Measurements from ENCODE around the gene KIF2C. TPM values are rescaled to one million over a fixed set of nuclear protein-coding genes. Genes with fewer than 3 reads are reported as not detected.

Gene KIF2C
- total RNA-seq, 1 donor from 2014 or later = 1.6 TPM

DNA sequence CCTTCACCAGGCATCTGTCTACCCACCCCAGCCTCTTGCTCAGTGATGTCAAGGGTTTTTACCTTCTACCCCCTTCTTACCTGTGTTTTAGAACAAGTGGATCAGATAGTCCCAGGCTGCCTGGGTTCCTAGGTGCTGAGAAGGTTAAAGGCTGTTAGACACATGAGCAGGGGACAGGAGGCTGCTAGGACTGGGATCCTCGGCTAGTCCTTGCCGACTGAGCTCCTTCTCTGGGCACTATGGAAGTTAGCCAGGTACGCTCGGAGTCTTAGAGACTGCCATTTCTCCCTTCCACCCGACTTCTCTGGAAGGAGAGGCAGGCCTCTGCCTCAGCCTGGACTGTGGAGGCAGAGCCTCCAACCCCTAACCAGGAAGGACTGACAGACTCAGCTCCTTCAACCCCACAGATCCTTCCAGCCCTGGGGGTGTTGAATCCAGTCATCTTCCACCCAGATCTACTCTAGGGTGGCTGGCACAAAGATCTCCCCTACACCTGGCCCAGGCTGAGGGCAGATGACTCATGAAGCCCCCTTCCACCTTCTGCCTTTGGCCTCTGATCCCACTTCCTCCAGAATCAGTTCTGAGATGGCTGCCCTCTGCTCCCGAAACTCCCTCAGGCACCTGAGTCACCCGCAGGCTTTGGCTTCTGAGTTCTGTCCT, 67.2 kb downstream of the KIF2C start, which contains the start of gene DYNLT4:
Gene DYNLT4 (minus strand): TSS at position 648 of the 660 bp plus-strand sequence. CDS start 683 bp downstream, outside the sequence.
- TF ChIP-seq, protein P1, sequence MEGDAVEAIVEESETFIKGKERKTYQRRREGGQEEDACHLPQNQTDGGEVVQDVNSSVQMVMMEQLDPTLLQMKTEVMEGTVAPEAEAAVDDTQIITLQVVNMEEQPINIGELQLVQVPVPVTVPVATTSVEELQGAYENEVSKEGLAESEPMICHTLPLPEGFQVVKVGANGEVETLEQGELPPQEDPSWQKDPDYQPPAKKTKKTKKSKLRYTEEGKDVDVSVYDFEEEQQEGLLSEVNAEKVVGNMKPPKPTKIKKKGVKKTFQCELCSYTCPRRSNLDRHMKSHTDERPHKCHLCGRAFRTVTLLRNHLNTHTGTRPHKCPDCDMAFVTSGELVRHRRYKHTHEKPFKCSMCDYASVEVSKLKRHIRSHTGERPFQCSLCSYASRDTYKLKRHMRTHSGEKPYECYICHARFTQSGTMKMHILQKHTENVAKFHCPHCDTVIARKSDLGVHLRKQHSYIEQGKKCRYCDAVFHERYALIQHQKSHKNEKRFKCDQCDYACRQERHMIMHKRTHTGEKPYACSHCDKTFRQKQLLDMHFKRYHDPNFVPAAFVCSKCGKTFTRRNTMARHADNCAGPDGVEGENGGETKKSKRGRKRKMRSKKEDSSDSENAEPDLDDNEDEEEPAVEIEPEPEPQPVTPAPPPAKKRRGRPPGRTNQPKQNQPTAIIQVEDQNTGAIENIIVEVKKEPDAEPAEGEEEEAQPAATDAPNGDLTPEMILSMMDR (IDR thresholded peaks at IDR 0.05; ENCODE audit: borderline replicate concordance) = no peak
- intact Hi-C loops (cut with micrococcal nuclease) = no loop called here
- no peaks in the 10 kb centered on the region for H3K27me3 ChIP-seq (ENCODE audit: low read depth)
- H3K36me3 ChIP-seq = peaks cover 43% of the 10 kb centered on the region
- H3K9me3 ChIP-seq (replicated peaks) = no peaks in the 10 kb centered on the region
- no peak for DNase-seq
- peak within 1 kb of the TSS; percentile 61 for H3K4me3 ChIP-seq
- H3K4me1 ChIP-seq = peaks cover 100% of the 10 kb centered on the region
- peak within 1 kb of the TSS; percentile 100 for H3K27ac ChIP-seq (replicated peaks)

DNA sequence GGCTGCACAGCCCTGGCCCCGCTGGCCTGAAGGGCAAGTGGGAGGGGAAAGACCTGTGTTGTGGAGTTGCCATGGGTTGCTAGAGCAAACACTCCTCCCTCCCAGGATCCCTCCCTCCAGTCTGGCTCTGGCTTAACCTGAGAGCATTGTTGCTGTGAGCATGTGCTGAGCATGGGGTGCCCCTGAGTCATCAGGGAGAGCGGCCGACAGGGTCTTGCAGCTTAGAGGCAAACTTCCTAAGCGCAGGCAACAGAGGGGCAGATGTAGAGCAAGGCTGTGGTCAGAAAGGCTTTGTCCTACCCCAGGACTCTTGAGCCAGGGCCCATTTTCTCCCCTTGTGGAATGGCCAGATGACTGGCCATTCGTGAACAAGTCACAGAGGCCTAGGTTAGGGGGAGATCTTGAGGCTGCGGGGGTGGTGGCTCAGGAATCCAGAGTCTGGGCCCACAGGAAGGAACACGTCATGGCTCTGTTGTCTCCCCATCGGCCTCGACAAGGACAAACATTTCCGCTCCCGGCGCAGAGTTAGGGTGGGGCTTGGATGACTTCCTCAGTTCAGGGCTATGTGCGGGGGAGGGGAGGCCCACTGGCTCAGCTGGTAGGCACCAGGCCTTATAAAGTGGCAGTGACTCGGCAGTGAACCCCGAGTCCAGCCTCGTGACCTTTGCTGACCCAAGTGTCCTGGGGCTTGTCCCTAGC, 67.9 kb downstream of the KIF2C start:
- intact Hi-C loops (cut with micrococcal nuclease) = no loop called here
- peaks cover 43% of the 10 kb centered on the region for H3K36me3 ChIP-seq
- peaks cover 99% of the 10 kb centered on the region for H3K4me1 ChIP-seq
- TF ChIP-seq, protein P1 (IDR thresholded peaks at IDR 0.05; ENCODE audit: borderline replicate concordance) = no peak
- H3K9me3 ChIP-seq (replicated peaks) = no peaks in the 10 kb centered on the region
- no peaks in the 10 kb centered on the region for H3K27me3 ChIP-seq (ENCODE audit: low read depth)
- peak overlapping the region; percentile 100 for H3K27ac ChIP-seq (replicated peaks)
- DNase-seq = peak; percentile 97
- H3K4me3 ChIP-seq = peak overlapping the region; percentile 61

DNA sequence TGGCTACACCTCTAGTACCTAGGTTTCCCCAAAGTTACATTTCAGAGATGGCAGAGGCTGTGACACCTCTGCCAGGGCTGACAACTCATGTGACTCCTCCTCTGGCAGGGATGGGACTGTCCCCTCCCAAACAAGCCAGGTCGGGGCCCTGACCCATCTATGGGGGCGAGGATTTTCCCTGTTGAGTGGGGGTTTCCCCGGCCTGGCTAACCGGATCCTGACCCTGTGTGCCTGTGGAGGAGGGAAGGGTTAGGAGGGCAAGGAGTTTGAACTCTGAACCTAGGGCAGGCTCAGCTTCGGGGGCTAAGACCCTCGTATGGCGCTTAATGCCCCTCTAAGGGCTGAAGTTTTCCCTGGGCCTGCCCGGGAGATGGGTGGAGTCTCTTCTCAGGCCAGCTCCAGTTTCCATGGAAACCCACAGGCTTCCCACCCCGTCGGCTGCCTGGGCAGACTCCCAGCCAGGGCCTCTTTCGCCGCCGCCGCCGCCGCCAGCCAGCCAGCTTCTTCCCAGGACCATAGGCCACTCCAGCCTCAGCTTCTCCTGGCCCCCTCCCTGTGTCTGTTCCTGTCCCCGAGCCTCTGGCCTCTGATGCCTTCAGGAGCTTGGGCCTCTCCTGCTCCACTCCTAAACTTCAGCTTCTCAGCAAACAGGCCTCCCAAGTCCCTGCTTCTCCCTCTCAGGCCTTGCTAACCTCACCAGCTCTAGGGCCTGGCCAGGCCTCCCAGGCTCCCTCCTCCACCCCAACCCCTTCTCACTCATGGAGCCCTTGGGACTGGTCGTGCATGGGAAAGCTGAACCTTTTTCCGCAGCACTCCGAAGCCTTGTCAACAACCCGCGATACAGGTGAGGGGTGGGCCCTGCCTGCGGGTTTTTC, 68.7 kb downstream of the KIF2C start, which contains the start of gene BTBD19:
Gene BTBD19 (plus strand): TSS at position 461 of the 875 bp plus-strand sequence. CDS start 298 bp downstream, at position 759.
- peaks cover 98% of the 10 kb centered on the region for H3K4me1 ChIP-seq
- peak within 1 kb of the TSS; percentile 100 for H3K27ac ChIP-seq (replicated peaks)
- TF ChIP-seq, protein P1 (IDR thresholded peaks at IDR 0.05; ENCODE audit: borderline replicate concordance) = no peak
- peak; percentile 88 for DNase-seq
- H3K36me3 ChIP-seq = peaks cover 35% of the 10 kb centered on the region
- peak within 1 kb of the TSS; percentile 61 for H3K4me3 ChIP-seq
- H3K27me3 ChIP-seq (ENCODE audit: low read depth) = no peaks in the 10 kb centered on the region
- H3K9me3 ChIP-seq (replicated peaks) = no peaks in the 10 kb centered on the region
- intact Hi-C loops (cut with micrococcal nuclease) = no loop called here

DNA sequence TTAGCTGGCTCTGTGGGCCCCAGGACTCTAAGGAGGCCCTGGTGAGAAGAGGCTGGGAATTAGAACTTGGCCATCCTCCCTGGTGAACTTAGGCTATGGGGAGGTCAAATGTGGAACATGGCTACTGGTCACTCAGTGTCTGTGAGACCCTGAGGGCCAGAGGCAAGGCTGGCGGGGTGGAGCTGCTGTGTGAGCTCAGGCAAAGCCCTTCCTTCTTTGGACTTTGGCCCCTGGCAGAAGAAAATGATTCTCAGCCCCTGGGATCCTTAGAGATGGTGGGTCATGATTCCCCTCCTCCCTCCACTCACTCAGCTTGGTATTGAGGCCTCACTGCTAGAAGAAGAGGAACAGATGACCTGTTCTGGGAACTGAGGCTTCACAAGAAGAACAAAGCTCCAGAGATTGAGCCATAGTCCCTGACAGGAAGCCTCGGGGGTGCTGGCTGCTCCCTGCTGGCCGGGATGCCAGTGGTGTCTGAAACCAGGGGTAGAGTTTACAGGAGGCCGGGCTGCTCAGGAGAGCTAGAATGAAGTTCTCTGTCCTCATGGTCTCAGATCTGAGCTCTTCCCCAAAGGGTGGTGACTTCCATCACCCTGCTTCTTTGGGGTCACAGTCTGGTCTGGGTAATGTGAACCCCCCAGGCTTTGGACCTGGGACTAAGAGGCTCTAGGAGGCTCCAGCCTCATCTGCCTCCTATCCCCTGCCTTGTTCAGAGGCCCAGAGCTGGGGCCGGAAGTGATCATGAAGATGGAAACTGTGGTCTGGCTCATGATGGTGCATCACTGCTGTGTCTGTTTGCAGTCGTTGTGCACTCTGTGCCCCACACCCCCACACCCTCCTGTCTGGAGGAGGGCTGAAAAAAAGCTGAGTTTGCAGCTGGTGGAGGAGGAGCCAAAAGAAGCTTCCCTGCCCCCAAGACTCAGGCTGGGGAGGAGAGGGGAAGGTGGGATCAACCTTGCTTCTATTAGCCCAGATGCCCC, 69.6 kb downstream of the KIF2C start:
- Histone ChIP-seq H3K36me3 (peaks cover 25% of the 10 kb centered on the region), H3K4me1 (peaks cover 98% of the 10 kb centered on the region), H3K27ac (replicated peaks) (peak overlapping the region; percentile 100), H3K9me3 (replicated peaks) (no peaks in the 10 kb centered on the region), H3K4me3 (peak overlapping the region; percentile 61), H3K27me3 (ENCODE audit: low read depth) (no peaks in the 10 kb centered on the region)
- intact Hi-C loops (cut with micrococcal nuclease) = no loop called here
- peak; percentile 48 for DNase-seq
- TF ChIP-seq, protein P1 (IDR thresholded peaks at IDR 0.05; ENCODE audit: borderline replicate concordance) = peak; percentile 11

All from left ventricle myocardium inferior (tissue), 1 donor.